Activated CD4-positive, alpha-beta memory T cell treated with anti-CD3 and anti-CD28 coated beads for 36 hours (primary cell): ENCODE data around the gene ARHGAP45. TPM values are rescaled to one million over a fixed set of nuclear protein-coding genes. Genes with fewer than 3 reads are reported as not detected.
"Not testable (repeated sequence)": the region's sequence is repeated elsewhere in the genome, so short reads cannot be mapped to it uniquely, and the experiment has no call there.

Source experiments
- CTCF ChIA-PET: fragments of 350-600 bp; sonication (Branson Sonifier 250); formaldehyde crosslinking; loops from one replicate; lab custom pipeline; 2021; ENCODE audit warnings: antibody characterized with exemption, inconsistent platforms; lab: Charles Lee
- POLR2A ChIA-PET: fragments of 350-600 bp; sonication (Branson Sonifier 250); formaldehyde crosslinking; loops from one replicate; lab custom pipeline; 2021; ENCODE audit warnings: antibody characterized with exemption; lab: Charles Lee
- DNase-seq: peaks from one replicate; pipeline ENCODE4 v3.0.0-alpha.2; 2020
- H3K27ac Mint-ChIP-seq: one replicate; pipeline ENCODE4 v1.8.0; 2021; ENCODE audit warnings: mixed read lengths
- H3K27me3 Mint-ChIP-seq: one replicate; pipeline ENCODE4 v1.8.0; 2021; ENCODE audit warnings: mixed read lengths
- H3K36me3 Mint-ChIP-seq: one replicate; pipeline ENCODE4 v1.8.0; 2021; ENCODE audit warnings: mixed read lengths
- H3K4me1 Mint-ChIP-seq: one replicate; pipeline ENCODE4 v1.8.0; 2021; ENCODE audit warnings: low read depth, mixed read lengths
- H3K4me3 Mint-ChIP-seq: one replicate; pipeline ENCODE4 v1.8.0; 2021; ENCODE audit warnings: mild to moderate bottlenecking, mixed read lengths
- H3K9me3 Mint-ChIP-seq: one replicate; pipeline ENCODE4 v1.8.0; 2021; ENCODE audit warnings: mixed read lengths
- intact Hi-C: fragments of 100-400 bp; cut with micrococcal nuclease; formaldehyde crosslinking; loops from one replicate; pipeline ENCODE4 v1.15.1; 2023
- total RNA-seq, 2 experiments: library from RNA; stranded (reverse); gene quantifications; one replicate each; pipeline ENCODE4 v1.2.3, GENCODE V29; 2021

Gene ARHGAP45
- total RNA-seq, 2 experiments from 2014 or later = 136 to 142 TPM

DNA sequence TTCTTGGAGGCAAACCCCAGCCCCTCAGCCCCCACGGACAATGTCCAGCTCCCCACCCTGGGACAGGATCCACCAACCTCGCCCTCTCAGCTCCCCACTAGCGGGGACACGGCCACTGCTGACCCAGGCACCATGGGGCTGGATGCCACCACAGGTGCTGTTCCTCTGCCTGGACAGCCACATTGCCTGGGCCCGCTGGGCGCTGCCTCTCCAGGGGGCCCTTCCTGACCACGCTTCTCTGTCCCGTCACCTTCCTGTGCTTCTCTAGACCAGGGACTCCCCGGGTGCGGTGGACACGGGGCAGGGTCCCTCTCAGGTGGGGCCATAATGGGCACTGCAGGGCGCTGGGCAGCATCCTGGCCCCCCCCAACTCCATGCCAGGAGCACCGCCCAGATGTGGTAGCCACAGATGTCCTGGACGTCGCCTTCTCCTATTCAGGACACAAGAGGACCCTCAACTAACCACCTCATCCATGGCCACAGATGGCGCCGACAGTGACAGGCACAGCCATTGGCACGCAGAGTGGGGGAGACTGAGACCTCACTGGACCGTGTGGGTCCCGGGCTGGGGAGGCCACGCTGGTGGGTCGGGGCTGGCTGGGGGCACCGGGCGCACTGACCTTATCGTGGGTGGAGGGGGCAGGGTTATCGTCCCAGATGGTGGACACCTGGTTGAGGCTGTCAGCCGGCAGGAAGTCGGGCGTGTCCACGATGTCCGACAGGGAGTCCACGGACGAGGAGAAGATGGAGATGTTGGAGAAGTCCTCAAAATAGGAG, 60.2 kb downstream of the ARHGAP45 start:
- no peak for DNase-seq
- Mint-ChIP-seq H3K27ac (peak overlapping the region; percentile 51), H3K9me3 (no peaks in the 10 kb centered on the region), H3K27me3 (no peaks in the 10 kb centered on the region), H3K4me1 (peaks cover 27% of the 10 kb centered on the region), H3K36me3 (peaks cover 26% of the 10 kb centered on the region), H3K4me3 (no peak overlapping the region)
- intact Hi-C loops = no loop called here
- POLR2A ChIA-PET = interaction anchor here (0.7 kb wide), 1 partner anchor 23 kb away, joined by 3 read pairs; the partner anchor contains the start of gene GPX4
- CTCF ChIA-PET = no interaction called here

DNA sequence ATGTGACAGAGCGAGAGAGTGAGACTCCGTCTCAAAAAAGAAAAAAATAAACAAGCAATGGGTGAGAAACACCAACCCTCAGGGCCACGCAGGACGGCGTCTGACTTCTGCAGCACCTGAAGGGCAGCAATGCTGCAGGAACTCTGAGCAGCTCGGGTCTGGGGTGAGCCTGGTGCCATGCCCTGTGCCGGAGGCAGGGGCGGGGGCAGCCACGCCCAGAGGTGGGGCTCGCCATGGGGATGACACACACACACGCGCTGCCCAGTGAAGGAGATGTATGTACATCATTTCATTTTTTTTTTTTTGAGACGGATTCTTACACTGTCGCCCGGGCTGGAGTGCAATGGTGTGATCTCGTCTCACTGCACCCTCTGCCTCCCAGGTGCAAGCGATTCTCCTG, 61.1 kb downstream of the ARHGAP45 start:
- Mint-ChIP-seq H3K27ac (no peak overlapping the region), H3K36me3 (peaks cover 22% of the 10 kb centered on the region), H3K9me3 (no peaks in the 10 kb centered on the region), H3K4me1 (peaks cover 27% of the 10 kb centered on the region), H3K4me3 (no peak overlapping the region), H3K27me3 (no peaks in the 10 kb centered on the region)
- no peak for DNase-seq
- POLR2A ChIA-PET = interaction anchor here (0.7 kb wide), 1 partner anchor 86 kb away, joined by 3 read pairs; no protein-coding TSS in a partner anchor
- intact Hi-C loops = no loop called here
- CTCF ChIA-PET = interaction anchor here (1.1 to 1.8 kb wide), 3 partner anchors 15 to 116 kb away, joined by 3 to 4 read pairs (median 3); no protein-coding TSS in a partner anchor

DNA sequence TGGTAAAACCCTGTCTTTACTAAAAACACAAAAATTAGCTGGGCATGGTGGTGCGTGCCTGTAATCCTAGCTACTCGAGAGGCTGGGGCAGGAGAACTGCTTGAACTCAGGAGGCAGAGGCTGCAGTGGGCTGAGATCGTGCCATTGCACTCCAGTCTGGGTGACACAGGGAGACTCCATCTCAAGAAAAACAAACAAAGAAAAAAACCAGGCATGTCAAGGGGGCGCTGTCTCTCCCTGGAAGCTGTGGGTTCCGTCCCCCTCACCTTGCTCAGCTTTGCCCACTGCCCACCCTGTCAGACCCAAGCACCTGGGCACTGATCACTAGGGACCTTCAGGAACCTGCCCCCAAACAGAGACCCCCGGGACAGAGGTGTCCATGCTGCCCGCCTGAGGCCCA, 62.1 kb downstream of the ARHGAP45 start:
- H3K4me3 Mint-ChIP-seq, intact Hi-C loops, H3K9me3 Mint-ChIP-seq, H3K27me3 Mint-ChIP-seq, DNase-seq: not testable (repeated sequence)
- peaks cover 35% of the 10 kb centered on the region for H3K4me1 Mint-ChIP-seq
- ChIA-PET CTCF (interaction anchor here (0.7 to 1.8 kb wide), 5 partner anchors 16 to 145 kb away, joined by 3 to 4 read pairs (median 3); no protein-coding TSS in a partner anchor), POLR2A (interaction anchor here (1.2 kb wide), 1 partner anchor 46 kb away, joined by 3 read pairs; no protein-coding TSS in a partner anchor)
- peaks cover 24% of the 10 kb centered on the region for H3K36me3 Mint-ChIP-seq
- peak overlapping the region; percentile 33 for H3K27ac Mint-ChIP-seq

DNA sequence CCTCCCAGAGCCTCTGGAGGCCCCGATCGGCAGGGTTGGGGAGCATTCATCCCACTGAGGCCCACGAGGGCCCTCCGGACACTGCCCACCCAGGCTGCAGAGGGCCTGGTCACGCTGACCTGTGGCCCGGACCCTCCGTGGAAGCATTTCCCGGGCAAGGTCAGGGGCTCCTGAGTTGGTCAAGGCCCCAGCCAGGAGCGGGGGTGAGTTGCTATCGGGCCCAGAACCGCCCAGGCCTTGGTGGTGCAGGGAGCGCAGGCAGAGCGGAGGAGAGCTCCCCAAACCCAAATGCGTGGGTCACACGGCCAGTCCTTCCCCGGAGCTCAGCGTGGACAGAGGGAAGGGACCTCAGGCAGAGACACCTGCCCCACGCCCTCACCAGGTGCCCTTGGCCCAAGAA, 62.6 kb downstream of the ARHGAP45 start:
- Mint-ChIP-seq H3K27me3 (no peaks in the 10 kb centered on the region), H3K27ac (no peak overlapping the region), H3K36me3 (peaks cover 24% of the 10 kb centered on the region), H3K4me1 (peaks cover 39% of the 10 kb centered on the region), H3K4me3 (peak overlapping the region; percentile 20), H3K9me3 (no peaks in the 10 kb centered on the region)
- intact Hi-C loops = no loop called here
- ChIA-PET CTCF (interaction anchor here (0.7 to 2.3 kb wide), 5 partner anchors 16 to 144 kb away, joined by 3 to 14 read pairs (median 4); no protein-coding TSS in a partner anchor), POLR2A (interaction anchor here (1.2 kb wide), 1 partner anchor 46 kb away, joined by 3 read pairs; no protein-coding TSS in a partner anchor)
- no peak for DNase-seq

DNA sequence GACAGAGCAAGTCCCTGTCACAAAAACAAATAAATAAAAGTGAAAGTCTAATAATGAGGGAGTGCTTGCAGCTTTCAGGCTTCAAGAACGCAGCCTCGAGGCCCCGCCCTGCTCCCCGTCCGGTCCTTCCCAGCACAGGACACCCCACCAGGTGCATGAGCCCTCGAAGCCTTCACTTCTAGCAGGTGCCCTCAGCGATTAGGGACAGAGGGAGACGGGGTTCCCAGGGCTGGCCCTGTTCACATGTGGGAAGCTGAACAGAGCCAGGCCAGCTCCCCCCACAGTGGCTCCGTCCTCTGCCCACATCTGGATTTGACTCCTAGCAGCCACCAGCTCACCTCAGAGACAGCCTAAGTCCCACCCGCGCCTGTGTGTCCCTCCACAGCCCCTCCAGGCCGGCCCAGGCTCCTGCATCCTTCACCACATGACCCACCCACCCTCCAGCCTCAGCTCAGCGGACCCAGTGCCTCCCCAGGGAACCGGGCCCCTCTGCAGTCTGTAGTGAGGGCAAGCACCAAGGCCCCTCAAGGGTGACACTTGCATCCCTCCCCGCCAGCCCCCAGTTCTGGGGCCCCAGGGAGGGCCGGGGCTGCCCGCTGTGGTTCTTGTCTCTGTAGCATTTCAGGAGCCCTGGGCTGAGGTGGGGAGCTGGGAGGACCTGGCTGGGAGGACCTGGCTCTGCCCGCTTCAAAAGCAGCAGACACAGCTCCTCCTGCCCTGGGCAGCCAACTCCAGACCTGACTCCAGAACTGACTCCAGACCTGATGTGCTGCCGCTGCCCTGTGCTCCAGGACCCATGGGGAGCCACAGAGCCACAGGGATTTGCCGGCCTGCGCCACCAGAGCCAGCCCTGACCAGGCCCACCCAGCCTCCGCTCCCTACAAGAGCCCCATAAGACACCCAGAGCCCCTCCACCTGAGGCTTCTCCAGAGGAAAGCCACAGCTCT, 64.1 kb downstream of the ARHGAP45 start:
- no peaks in the 10 kb centered on the region for H3K27me3 Mint-ChIP-seq
- intact Hi-C loops = loop anchor here (5.0 kb wide), 1 partner anchor 61 kb away; no protein-coding TSS in a partner anchor
- peak overlapping the region; percentile 94 for H3K4me3 Mint-ChIP-seq
- no peaks in the 10 kb centered on the region for H3K9me3 Mint-ChIP-seq
- ChIA-PET CTCF (interaction anchor here (0.7 to 2.3 kb wide), 8 partner anchors 10 to 135 kb away, joined by 3 to 14 read pairs (median 4); partner anchors contain the start of gene ATP5F1D), POLR2A (interaction anchor here (0.6 to 2.9 kb wide), 12 partner anchors 18 to 110 kb away, joined by 3 to 23 read pairs (median 4); partner anchors contain the start of genes ARHGAP45, GPX4 and RNU6-2)
- H3K27ac Mint-ChIP-seq = peak overlapping the region; percentile 96
- peaks cover 18% of the 10 kb centered on the region for H3K36me3 Mint-ChIP-seq
- peak; percentile 72 for DNase-seq
- H3K4me1 Mint-ChIP-seq = peaks cover 43% of the 10 kb centered on the region

DNA sequence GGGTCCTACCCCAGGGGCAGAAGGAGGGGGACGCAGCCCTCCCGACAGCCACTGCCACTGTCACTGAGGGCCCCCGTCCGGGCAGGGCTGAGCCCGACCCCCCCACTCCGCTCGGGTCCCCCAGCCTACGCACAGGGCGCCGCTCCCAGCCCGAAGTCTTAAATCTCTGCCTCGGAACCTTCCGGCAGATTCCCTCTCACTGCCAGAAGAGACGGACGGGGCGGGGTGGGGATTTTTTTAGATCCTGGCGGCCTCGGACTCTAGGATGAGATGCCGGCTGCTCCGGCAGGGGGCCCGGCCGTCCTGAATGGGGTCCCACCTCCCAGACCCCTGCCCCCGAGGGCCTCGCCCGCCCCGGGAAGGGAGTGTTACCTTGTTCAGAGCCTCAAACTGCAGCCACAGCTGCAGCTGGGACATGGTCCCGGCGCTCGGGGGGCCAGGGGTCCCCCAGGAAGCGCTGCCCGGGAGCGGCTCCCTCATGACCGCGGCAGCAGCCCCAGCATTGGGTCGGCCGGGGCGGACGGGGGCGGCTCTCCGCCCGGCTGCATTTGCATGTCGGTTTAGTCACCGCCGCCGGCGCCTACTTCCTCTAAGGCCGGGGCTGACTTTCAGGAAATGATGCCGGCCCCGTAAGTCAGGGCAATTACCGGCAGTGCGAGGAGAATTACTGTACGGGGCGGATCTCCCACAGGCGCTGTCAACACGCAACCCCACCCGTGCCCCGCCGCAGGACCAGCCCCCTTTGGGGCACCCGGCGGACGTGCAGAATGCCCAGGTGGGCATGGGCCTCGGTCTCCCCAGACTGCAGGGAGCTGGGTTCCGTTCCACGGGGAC, 65.0 kb downstream of the ARHGAP45 start:
- Mint-ChIP-seq H3K9me3 (no peaks in the 10 kb centered on the region), H3K27me3 (no peaks in the 10 kb centered on the region), H3K4me1 (peaks cover 44% of the 10 kb centered on the region), H3K27ac (peak overlapping the region; percentile 96), H3K4me3 (peak overlapping the region; percentile 94), H3K36me3 (peaks cover 16% of the 10 kb centered on the region)
- intact Hi-C loops = loop anchor here (1.0 to 5.0 kb wide), 6 partner anchors 29 to 111 kb away; partner anchors contain the start of genes ATP5F1D, GPX4, RNU6-2 and SBNO2
- CTCF ChIA-PET = interaction anchor here (0.5 to 2.3 kb wide), 9 partner anchors 11 to 151 kb away, joined by 3 to 14 read pairs (median 3); no protein-coding TSS in a partner anchor
- POLR2A ChIA-PET = interaction anchor here (1.2 to 2.9 kb wide), 4 partner anchors 19 to 66 kb away, joined by 4 to 23 read pairs (median 6); partner anchors contain the start of gene GPX4
- DNase-seq = peak; percentile 96

DNA sequence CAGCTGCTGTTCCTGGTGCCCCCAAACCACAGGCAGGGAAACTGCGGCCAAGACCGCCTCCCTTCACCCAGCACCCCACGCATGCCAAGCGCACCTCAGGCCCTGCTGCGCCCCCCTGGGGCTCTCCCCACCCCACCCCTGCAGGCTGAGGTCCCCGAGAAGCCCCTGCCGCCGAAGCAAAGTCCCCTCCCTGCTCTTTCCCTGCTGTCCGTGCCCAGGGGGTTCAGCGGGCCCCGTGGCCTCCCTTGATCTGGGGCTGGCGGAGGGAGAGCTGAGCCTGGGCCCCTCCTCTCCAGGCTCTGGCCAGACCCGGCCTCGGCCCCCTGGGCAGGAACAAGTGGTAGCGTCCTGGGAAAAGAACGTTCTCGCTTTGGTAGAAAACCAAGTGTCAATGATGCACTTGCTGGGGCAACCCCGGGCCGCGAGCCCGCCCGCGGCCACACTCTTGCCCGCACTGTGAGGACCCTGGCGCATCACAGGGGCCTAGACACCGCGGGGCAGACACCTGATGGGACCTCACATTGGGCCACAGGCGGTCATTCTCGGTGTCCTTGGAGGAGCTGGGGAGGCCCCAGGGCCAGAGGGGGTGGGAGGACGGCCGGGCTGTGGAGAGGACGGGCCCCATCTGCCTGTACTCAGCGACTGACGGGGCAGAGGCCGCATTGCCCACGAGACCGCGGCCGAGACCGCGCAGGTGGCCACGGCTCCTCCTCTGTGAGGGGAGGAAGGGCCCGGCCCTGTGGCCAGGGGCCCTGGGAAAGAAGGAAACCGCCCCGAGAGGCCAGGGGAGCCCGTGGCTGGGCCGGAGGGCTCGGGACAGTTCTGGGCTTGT, 65.8 kb downstream of the ARHGAP45 start:
- ChIA-PET CTCF (interaction anchor here (0.5 to 1.5 kb wide), 8 partner anchors 22 to 269 kb away, joined by 3 to 6 read pairs (median 3); no protein-coding TSS in a partner anchor), POLR2A (interaction anchor here (0.8 to 2.9 kb wide), 5 partner anchors 20 to 105 kb away, joined by 3 to 23 read pairs (median 5); partner anchors contain the start of gene GPX4)
- peak overlapping the region; percentile 96 for H3K27ac Mint-ChIP-seq
- peaks cover 40% of the 10 kb centered on the region for H3K4me1 Mint-ChIP-seq
- H3K9me3 Mint-ChIP-seq = no peaks in the 10 kb centered on the region
- intact Hi-C loops = loop anchor here (1.0 to 5.0 kb wide), 6 partner anchors 30 to 111 kb away; partner anchors contain the start of genes ATP5F1D, GPX4, RNU6-2 and SBNO2
- peak; percentile 66 for DNase-seq
- H3K36me3 Mint-ChIP-seq = peaks cover 12% of the 10 kb centered on the region
- peak overlapping the region; percentile 94 for H3K4me3 Mint-ChIP-seq
- H3K27me3 Mint-ChIP-seq = no peaks in the 10 kb centered on the region

DNA sequence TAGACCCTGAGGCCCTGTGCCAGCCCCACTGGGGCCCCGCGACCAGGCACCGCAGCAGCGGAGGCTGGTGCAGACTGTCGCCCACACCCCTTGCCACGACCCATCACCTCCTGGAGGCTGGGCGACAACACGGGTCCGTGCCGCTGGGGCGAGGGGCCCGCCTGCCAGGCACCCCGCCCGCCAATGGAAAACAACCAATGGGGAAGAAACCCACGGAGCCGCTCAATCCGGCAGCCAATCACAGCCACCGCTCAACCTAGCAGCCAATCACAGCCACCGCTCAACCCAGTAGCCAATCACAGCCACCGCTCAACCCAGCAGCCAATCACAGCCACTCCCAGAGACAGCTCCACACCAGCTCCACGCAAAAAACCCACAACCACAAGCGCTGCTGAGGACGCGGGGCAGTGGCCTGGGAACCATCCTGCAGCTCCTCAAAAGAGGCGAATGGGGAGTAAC, 66.5 kb downstream of the ARHGAP45 start:
- H3K36me3 Mint-ChIP-seq = peaks cover 9% of the 10 kb centered on the region
- ChIA-PET POLR2A (interaction anchor here (0.5 to 1.1 kb wide), 7 partner anchors 10 to 136 kb away, joined by 3 to 5 read pairs (median 3); partner anchors contain the start of genes ARHGAP45 and CIRBP), CTCF (interaction anchor here (0.8 to 1.5 kb wide), 7 partner anchors 20 to 270 kb away, joined by 3 to 9 read pairs (median 4); no protein-coding TSS in a partner anchor)
- no peaks in the 10 kb centered on the region for H3K27me3 Mint-ChIP-seq
- peak overlapping the region; percentile 96 for H3K27ac Mint-ChIP-seq
- peak overlapping the region; percentile 94 for H3K4me3 Mint-ChIP-seq
- intact Hi-C loops = loop anchor here (2.0 to 5.0 kb wide), 3 partner anchors 31 to 107 kb away; partner anchors contain the start of genes ATP5F1D and GPX4
- no peaks in the 10 kb centered on the region for H3K9me3 Mint-ChIP-seq
- DNase-seq = peak; percentile 92
- H3K4me1 Mint-ChIP-seq = peaks cover 38% of the 10 kb centered on the region

DNA sequence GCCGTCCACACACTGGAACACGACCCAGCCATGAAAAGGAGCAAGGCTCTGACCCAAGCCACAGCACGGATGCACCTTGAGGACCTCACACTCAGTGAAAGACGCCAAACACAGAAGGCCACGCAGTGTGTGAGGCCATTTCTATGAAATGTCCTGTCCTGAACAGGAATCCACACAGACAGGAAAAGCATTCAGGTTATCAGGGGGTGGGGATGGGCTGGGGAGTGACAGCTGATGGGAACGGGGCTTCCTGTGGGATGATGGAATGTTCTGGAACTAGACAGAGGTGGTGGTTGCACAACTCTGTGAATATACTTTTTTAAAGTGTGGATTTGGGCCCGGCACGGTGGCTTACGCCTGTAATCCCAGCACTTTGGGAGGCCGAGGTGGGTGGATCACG, 67.5 kb downstream of the ARHGAP45 start:
- Mint-ChIP-seq H3K27me3 (no peaks in the 10 kb centered on the region), H3K4me3 (no peak overlapping the region), H3K9me3 (no peaks in the 10 kb centered on the region), H3K4me1 (peaks cover 34% of the 10 kb centered on the region), H3K36me3 (peaks cover 13% of the 10 kb centered on the region), H3K27ac (peak overlapping the region; percentile 96)
- intact Hi-C loops = loop anchor here (5.0 kb wide), 1 partner anchor 58 kb away; no protein-coding TSS in a partner anchor
- POLR2A ChIA-PET = interaction anchor here (0.7 to 1.1 kb wide), 3 partner anchors 66 to 135 kb away, joined by 3 to 5 read pairs (median 3); partner anchors contain the start of genes ARHGAP45 and CIRBP
- DNase-seq = no peak
- CTCF ChIA-PET = interaction anchor here (0.8 to 1.5 kb wide), 6 partner anchors 21 to 271 kb away, joined by 3 to 9 read pairs (median 4); no protein-coding TSS in a partner anchor
